Chondrocyte (in vitro differentiated cells): Measurements from ENCODE around the gene TRAPPC1. TPM values are rescaled to one million over a fixed set of nuclear protein-coding genes. Genes with fewer than 3 reads are reported as not detected.

ENCODE experiments used
- DNase-seq: peaks from one replicate; pipeline ENCODE4 v3.0.0; 2021; ENCODE audit warnings: mixed read lengths, low spot score
- H3K27ac Mint-ChIP-seq: one replicate; pipeline ENCODE4 v1.8.0; 2021; ENCODE audit warnings: mild to moderate bottlenecking, moderate library complexity, mixed read lengths; ENCODE audit not compliant: unreplicated experiment
- H3K27me3 Mint-ChIP-seq: 2 replicates; pipeline ENCODE4 v1.8.0; 2021; ENCODE audit warnings: low read depth, mixed read lengths
- H3K36me3 Mint-ChIP-seq: 2 replicates; pipeline ENCODE4 v1.8.0; 2021; ENCODE audit warnings: low read depth, mixed read lengths
- H3K4me1 Mint-ChIP-seq: 2 replicates; pipeline ENCODE4 v1.8.0; 2021; ENCODE audit warnings: low read depth, mild to moderate bottlenecking, mixed read lengths
- H3K4me3 Mint-ChIP-seq: one replicate; pipeline ENCODE4 v1.8.0; 2021; ENCODE audit warnings: mild to moderate bottlenecking, moderate library complexity, mixed read lengths; ENCODE audit not compliant: unreplicated experiment
- H3K9me3 Mint-ChIP-seq: 2 replicates; pipeline ENCODE4 v1.8.0; 2021; ENCODE audit warnings: low read depth, mixed read lengths
- total RNA-seq: library from RNA; stranded (reverse); gene quantifications from 3 replicates; pipeline ENCODE4 v1.2.1, GENCODE V29; 2021
- TF ChIP-seq, protein P1 (sequence below): fragments of 200-600 bp; sonication (generic); IDR thresholded peaks from 2 replicates; pipeline ENCODE4 v1.5.0; 2021; ENCODE audit warnings: antibody characterized with exemption, mild to moderate bottlenecking, moderate library complexity

Gene TRAPPC1
- total RNA-seq, 1 donor from 2014 or later, result 135 TPM

DNA sequence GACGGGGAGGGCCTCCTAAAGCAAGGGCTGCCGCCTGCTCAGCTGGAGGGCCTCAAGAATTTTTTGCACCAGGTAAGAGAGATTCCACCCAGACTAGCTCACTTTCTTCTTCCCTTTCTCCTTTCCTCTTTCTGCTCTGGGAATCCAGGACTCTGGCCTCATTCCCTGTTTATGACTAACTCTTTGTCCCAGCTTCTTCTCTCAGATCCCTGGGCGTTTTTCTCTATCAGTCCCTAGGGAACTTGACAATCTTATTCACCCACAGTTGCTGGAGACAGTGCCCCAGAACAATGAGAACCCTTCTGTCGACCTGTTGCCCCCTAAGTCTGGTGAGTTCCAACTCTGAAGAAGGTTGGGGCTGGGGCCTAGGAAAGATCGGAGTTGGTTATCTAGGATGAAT is 15.9 kb upstream of the TRAPPC1 start:
- peaks cover 53% of the 10 kb centered on the region for H3K36me3 Mint-ChIP-seq

DNA sequence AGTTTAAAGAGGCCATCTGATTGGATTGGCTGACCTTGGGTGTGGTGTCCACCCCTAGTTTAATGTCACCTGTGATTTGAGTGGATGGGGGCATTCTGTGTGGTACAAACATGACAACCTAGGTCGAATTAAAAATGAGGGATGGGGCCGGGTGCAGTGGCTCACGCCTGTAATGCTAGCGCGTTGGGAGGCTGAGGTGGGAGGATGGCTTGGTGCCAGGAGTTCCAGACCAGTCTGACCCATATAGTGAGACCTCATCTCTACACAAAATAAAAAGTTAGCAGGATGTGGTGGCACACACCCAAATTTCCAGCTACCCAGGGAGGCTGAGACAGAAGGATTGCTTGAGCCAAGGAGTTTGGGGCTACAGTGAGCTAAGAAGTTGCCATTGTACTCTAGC is 14.7 kb upstream of the TRAPPC1 start:
- no peak for DNase-seq
- H3K4me1 Mint-ChIP-seq, result no peaks in the 10 kb centered on the region
- no peak overlapping the region for H3K4me3 Mint-ChIP-seq
- TF ChIP-seq, protein P1, sequence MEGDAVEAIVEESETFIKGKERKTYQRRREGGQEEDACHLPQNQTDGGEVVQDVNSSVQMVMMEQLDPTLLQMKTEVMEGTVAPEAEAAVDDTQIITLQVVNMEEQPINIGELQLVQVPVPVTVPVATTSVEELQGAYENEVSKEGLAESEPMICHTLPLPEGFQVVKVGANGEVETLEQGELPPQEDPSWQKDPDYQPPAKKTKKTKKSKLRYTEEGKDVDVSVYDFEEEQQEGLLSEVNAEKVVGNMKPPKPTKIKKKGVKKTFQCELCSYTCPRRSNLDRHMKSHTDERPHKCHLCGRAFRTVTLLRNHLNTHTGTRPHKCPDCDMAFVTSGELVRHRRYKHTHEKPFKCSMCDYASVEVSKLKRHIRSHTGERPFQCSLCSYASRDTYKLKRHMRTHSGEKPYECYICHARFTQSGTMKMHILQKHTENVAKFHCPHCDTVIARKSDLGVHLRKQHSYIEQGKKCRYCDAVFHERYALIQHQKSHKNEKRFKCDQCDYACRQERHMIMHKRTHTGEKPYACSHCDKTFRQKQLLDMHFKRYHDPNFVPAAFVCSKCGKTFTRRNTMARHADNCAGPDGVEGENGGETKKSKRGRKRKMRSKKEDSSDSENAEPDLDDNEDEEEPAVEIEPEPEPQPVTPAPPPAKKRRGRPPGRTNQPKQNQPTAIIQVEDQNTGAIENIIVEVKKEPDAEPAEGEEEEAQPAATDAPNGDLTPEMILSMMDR, result no peak
- H3K27me3 Mint-ChIP-seq, result no peaks in the 10 kb centered on the region
- no peak overlapping the region for H3K27ac Mint-ChIP-seq
- H3K36me3 Mint-ChIP-seq, result peaks cover 52% of the 10 kb centered on the region
- no peaks in the 10 kb centered on the region for H3K9me3 Mint-ChIP-seq

More for the DNA sequence above, 15.9 kb upstream of the TRAPPC1 start:
- Mint-ChIP-seq H3K9me3 (no peaks in the 10 kb centered on the region), H3K27me3 (no peaks in the 10 kb centered on the region), H3K27ac (no peak overlapping the region), H3K4me1 (no peaks in the 10 kb centered on the region), H3K4me3 (no peak overlapping the region)
- DNase-seq, result no peak
- TF ChIP-seq, protein P1, result no peak

DNA sequence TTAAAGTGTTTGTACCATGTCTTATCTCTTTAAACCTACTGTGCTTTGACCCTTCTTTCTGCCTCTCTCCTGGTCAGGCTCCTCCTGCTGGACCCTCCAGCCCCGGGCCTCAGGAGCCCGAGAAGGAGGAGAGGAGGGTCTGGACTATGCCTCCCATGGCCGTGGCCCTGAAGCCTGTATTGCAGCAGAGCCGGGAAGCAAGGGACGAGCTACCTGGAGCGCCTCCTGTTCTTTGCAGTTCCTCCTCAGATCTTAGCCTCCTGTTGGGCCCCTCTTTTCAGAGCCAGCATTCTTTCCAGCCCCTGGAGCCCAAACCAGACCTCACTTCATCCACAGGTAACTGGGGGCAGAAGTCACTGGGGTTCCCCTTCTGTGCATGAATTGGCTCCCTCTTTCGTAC is 13.9 kb upstream of the TRAPPC1 start:
- no peak overlapping the region for H3K27ac Mint-ChIP-seq
- no peak overlapping the region for H3K4me3 Mint-ChIP-seq
- H3K36me3 Mint-ChIP-seq, result peaks cover 54% of the 10 kb centered on the region
- TF ChIP-seq, protein P1, result no peak
- H3K4me1 Mint-ChIP-seq, result no peaks in the 10 kb centered on the region
- DNase-seq, result no peak
- H3K27me3 Mint-ChIP-seq, result no peaks in the 10 kb centered on the region
- no peaks in the 10 kb centered on the region for H3K9me3 Mint-ChIP-seq

DNA sequence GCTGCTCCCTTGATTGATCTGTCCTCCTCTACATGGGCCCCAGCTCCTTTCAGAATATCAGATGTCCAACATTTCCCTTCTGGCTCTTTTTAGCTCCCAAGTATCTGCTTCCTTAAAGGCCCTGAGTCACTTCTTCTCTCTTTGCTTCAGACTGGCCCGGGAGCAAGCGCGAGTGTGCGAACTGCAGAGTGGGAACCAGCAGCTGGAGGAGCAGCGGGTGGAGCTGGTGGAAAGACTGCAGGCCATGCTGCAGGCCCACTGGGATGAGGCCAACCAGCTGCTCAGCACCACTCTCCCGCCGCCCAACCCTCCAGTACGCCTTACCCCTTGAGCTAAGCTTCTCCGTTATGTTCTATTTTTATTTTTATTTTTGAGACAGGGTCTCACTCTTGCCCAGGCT is 12.6 kb upstream of the TRAPPC1 start:
- TF ChIP-seq, protein P1, result no peak
- DNase-seq, result no peak
- Mint-ChIP-seq H3K36me3 (peaks cover 53% of the 10 kb centered on the region), H3K27ac (no peak overlapping the region), H3K4me3 (no peak overlapping the region), H3K27me3 (no peaks in the 10 kb centered on the region), H3K4me1 (no peaks in the 10 kb centered on the region), H3K9me3 (no peaks in the 10 kb centered on the region)

DNA sequence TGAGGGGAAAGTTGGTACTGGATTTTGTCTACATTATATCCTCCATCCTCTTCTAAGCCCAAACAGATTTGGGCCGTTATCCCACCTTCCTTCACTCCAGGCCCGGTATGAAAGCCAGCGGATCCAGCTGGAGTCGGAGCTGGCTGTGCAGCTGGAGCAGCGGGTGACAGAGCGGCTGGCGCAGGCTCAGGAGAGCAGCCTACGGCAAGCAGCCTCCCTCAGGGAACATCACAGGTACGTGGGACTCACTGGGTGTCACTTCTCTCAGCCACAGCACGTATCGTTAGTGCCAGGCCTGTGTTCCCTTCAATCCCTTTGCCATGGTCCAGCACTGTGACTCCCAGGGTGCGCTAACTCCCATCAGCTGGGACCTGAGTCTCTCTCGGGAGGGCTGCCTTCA is 11.5 kb upstream of the TRAPPC1 start:
- TF ChIP-seq, protein P1, result no peak
- no peak overlapping the region for H3K27ac Mint-ChIP-seq
- H3K4me3 Mint-ChIP-seq, result no peak overlapping the region
- H3K9me3 Mint-ChIP-seq, result no peaks in the 10 kb centered on the region
- H3K27me3 Mint-ChIP-seq, result no peaks in the 10 kb centered on the region
- no peak for DNase-seq
- H3K4me1 Mint-ChIP-seq, result no peaks in the 10 kb centered on the region
- peaks cover 44% of the 10 kb centered on the region for H3K36me3 Mint-ChIP-seq
